Activated gamma-delta T cell treated with anti-CD3 and anti-CD28 coated beads, Interleukin-2, amount 50 U/mL, for 16 hours (primary cell): ENCODE results near the gene PAFAH1B1.
"Not testable (repeated sequence)": the region's sequence is repeated elsewhere in the genome, so short reads cannot be mapped to it uniquely, and the experiment has no call there.

Experiments used
- DNase-seq: peaks from one replicate; pipeline ENCODE4 v3.0.0-alpha.2; 2020; ENCODE audit warnings: low read depth

PAFAH1B1 gene

DNA sequence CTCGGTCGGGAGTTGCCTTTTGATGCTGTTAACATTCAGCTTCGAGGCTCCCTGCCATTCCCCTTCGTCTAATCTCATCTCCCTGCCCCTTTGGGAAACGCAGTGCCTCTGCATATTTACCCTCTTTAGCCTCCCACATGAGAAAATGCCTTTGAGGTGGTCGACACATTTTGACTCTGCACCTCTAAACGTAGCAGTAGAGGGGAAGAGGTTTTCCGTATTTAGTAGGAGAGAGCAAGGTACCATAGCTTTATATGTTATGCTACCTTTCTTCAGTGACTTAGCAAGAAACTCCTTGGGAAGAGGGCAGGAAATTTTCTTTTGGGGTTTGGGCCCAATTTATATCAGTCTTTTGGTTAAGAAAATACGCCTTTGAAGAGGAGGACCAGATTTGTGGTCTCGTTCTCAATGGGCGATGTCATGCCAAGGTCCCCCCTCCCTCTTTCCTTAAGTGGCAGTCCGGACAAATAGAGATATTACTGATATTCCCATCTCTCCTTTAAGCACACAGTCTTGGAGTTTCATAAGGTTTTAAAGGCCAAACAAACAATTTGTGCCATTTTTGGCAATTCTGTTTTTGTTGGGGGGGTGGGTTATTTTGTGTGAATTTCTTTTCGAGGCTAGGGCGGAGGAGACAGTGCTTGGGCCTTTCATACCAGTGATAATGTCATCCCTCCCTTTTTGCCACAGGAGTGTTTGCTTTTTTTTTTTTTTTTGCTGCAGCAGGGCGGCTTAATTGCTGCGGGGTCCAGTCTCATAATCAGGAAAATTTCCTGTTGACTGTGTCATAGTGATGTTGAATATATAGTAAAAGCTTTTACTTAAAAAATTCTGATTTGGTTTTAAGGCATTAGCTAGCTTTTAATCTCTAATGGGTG, 1.5 kb downstream of the PAFAH1B1 start:
- no peak for DNase-seq

GRCh38 chr17:2595716-2596115, 2.3 kb downstream of the PAFAH1B1 start:
- no peak for DNase-seq

- DNase-seq = no peak
Measured at GRCh38 chr17:2598166-2598565, 4.7 kb downstream of the PAFAH1B1 start.

GRCh38 chr17:2602597-2603017, 9.2 kb downstream of the PAFAH1B1 start:
- no peak for DNase-seq

- no peak for DNase-seq
Measured at GRCh38 chr17:2608350-2608913, 15.0 kb downstream of the PAFAH1B1 start.

- DNase-seq = no peak
Measured at GRCh38 chr17:2609091-2609490, 15.6 kb downstream of the PAFAH1B1 start.

GRCh38 chr17:2610195-2611175, 17.0 kb downstream of the PAFAH1B1 start:
- no peak for DNase-seq

- no peak for DNase-seq
Measured at GRCh38 chr17:2611627-2612026, 18.2 kb downstream of the PAFAH1B1 start.

DNA sequence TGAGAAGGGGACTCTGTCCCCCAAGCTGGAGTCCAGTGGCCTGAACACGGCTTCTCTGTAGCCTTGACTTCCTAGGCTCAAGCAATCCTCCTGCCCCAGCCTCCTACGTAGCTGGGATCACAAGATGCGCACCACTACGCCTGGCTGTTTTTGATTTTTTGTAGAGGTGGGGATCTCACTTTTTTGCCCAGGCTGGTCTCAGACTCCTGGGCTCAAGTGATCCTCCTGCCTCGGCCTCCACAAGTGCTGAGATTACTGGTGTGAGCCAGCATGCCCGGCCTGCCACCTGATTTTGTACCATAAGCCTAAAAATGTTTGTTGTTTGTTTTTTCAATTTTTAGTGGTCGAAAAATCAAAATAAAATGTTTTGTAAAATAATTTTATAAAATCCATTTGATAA, 19.2 kb downstream of the PAFAH1B1 start:
- DNase-seq = no peak

- no peak for DNase-seq
Measured at GRCh38 chr17:2613089-2613808, 19.8 kb downstream of the PAFAH1B1 start.

GRCh38 chr17:2615882-2616281, 22.4 kb downstream of the PAFAH1B1 start:
- DNase-seq = no peak

DNA sequence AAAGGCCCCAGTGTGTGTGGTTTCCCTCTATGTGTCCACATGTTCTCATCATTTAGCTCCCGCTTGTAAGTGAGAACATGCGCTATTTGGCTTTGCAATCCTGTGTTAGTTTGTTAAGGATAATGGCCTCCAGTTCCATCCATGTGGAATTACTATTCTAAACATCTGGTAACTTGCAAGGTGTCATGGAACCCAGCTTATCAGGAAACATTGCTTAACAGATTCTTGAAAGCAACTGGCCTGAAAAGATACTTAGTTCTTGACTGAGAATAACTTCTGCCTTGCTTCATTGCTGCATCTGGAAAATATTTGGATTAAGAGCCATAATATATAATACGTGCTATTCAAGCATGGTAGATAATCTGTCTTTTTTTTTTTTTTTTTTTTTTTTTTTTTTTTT, 27.8 kb downstream of the PAFAH1B1 start:
- DNase-seq = no peak

DNA sequence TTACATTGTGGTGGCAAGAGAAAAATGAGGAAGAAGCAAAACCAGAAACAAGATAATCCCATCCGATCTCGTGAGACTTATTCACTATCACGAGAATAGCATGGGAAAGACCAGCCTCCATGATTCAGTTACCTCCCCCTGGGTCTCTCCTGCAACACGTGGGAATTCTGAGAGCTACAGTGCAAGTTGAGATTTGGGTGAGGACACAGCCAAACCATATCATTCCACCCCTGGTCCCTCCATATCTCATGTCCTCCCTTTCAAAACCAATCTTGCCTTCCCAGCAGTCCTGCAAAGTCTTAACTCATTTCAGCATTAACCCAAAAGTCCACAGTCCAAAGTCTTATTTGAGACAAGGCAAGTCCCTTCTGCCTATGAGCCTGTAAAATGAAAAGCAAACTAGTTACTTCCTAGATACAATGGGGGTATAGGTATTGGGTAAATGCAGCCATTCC, 28.5 kb downstream of the PAFAH1B1 start:
- not testable (repeated sequence) for DNase-seq

- not testable (repeated sequence) for DNase-seq
Measured at GRCh38 chr17:2622721-2623301, 29.4 kb downstream of the PAFAH1B1 start.

GRCh38 chr17:2624292-2624731, 30.9 kb downstream of the PAFAH1B1 start:
- DNase-seq = no peak

DNA sequence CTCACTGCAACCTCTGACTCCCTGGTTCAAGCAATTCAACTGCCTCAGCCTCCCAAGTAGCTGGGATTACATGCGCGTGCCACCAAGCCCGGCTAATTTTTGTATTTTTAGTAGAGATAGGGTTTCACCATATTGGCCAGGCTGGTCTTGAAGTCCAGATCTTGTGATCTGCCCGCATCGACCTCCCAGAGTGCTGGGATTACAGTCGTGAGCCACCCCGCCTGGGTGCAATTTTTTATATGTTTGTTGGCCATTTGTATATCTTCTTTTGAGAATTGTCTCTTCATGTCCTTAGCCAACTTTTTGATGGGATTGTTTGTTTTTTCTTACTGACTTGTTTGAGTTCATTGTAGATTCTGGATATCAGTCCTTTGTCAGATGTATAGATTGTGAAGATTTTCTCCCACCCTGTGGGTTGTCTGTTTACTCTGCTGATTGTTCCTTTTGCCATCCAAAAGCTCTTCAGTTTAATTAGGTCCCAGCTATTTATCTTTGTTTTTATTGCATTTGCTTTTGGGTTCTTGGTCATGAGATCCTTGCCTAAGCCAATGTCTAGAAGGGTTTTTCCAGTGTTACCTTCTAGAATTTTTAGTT, 33.3 kb downstream of the PAFAH1B1 start:
- not testable (repeated sequence) for DNase-seq

- not testable (repeated sequence) for DNase-seq
Measured at GRCh38 chr17:2628922-2629321, 35.5 kb downstream of the PAFAH1B1 start.

DNA sequence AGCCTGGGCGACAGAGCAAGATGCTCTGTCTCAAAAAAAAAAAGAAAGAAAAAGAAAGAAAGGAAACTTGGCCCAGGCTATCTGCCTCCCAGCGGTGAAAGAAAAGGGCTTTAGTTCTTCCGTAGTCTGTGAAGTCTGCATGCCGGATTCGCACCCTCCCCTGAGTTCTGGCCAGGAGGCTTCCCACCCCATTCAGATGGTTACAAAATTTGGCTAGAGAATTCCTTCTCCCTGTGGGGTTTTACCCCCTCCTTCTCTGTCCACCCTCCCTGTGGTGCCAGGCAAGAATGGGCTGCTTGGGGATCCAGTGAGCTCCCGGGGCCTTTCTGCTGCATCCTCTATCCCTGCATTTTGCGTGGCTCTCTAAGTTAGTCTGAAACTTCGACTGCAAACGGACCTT, 37.8 kb downstream of the PAFAH1B1 start:
- DNase-seq = no peak

GRCh38 chr17:2634361-2634960, 41.0 kb downstream of the PAFAH1B1 start:
- DNase-seq = no peak

- no peak for DNase-seq
Measured at GRCh38 chr17:2635241-2635640, 41.8 kb downstream of the PAFAH1B1 start.
